GM12878 (cell line): Measurements from ENCODE around the gene PTPRN2. TPM values are rescaled to one million over a fixed set of nuclear protein-coding genes. Genes with fewer than 3 reads are reported as not detected.

Experiments used
- ATAC-seq: fragments of 200-7000 bp; cut with Tn5 transposase; 3 replicates; pipeline ENCODE4 v1.9.1; 2020; ENCODE audit warnings: mild to moderate bottlenecking, moderate library complexity
- BruUV-seq: library from RNA; stranded (reverse); fragments of 400-500 nt; replicated peaks from 2 replicates; lab custom pipeline; 2021; lab: Mats Ljungman, UMichigan
- CTCF ChIA-PET: fragments of 300-600 bp; sonication (Branson Sonifier 250); formaldehyde crosslinking; extraction: SDS; loops from one replicate; lab custom pipeline; 2021; ENCODE audit warnings: inconsistent platforms; lab: Yijun Ruan, JAX
- POLR2A ChIA-PET: fragments of 350-600 bp; formaldehyde crosslinking; extraction: SDS; loops from one replicate; lab custom pipeline; 2021; ENCODE audit warnings: inconsistent platforms; lab: Charles Lee
- RAD21 ChIA-PET: fragments of 300-600 bp; sonication (Branson Sonifier 250); formaldehyde crosslinking; loops from one replicate; lab custom pipeline; 2023; ENCODE audit warnings: antibody characterized with exemption; ENCODE audit not compliant: unreplicated experiment; lab: Charles Lee
- SMC1A ChIA-PET: fragments of 300-600 bp; sonication (Branson Sonifier 250); formaldehyde crosslinking; loops from one replicate; lab custom pipeline; 2023; ENCODE audit not compliant: unreplicated experiment, uncharacterized antibody; lab: Charles Lee
- DNase-seq: peaks from one replicate; pipeline ENCODE4 v3.0.0-alpha.2; 2011; ENCODE audit warnings: low read depth, low spot score
- FAIRE-seq: peaks from 3 replicates; lab custom pipeline; 2011; peaks lifted over from hg19 to GRCh38; lab: Jason Lieb, UNC
- H2AFZ ChIP-seq: 2 replicates; pipeline ENCODE4 v1.6.0; 2011; ENCODE audit warnings: low read depth, low read length, control low read depth; ENCODE audit not compliant: control insufficient read depth
- H3K27ac ChIP-seq: 2 replicates; pipeline ENCODE4 v1.5.1; 2011; ENCODE audit warnings: control low read depth; ENCODE audit not compliant: control insufficient read depth, insufficient read depth
- H3K27me3 ChIP-seq, 2 experiments: replicated peaks in 1 of 2; 2 replicates each; pipeline versions ENCODE4 v1.6.0 to v1.6.1; 2011; ENCODE audit warnings: low read length in 1 of 2; ENCODE audit not compliant: control insufficient read depth in 2 of 2, insufficient read depth in 2 of 2
- H3K36me3 ChIP-seq, 2 experiments: 2 replicates each; pipeline ENCODE4 v1.5.1; 2011; ENCODE audit warnings: low read length in 1 of 2; ENCODE audit not compliant: control insufficient read depth in 2 of 2, insufficient read depth in 2 of 2
- H3K4me1 ChIP-seq: 2 replicates; pipeline ENCODE4 v1.6.1; 2011; ENCODE audit warnings: mild to moderate bottlenecking, low read length, moderate library complexity, mixed read lengths; ENCODE audit not compliant: control insufficient read depth, insufficient read depth
- H3K4me2 ChIP-seq: 2 replicates; pipeline ENCODE4 v1.6.0; 2011; ENCODE audit warnings: control low read depth; ENCODE audit not compliant: control insufficient read depth, insufficient read depth
- H3K4me3 ChIP-seq: fragments of 200-600 bp; sonication (generic); 2 replicates; pipeline ENCODE4 v1.5.1; 2016
- H3K79me2 ChIP-seq: 2 replicates; pipeline ENCODE4 v1.6.0; 2011; ENCODE audit warnings: low read length; ENCODE audit not compliant: control insufficient read depth, insufficient read depth
- H3K9ac ChIP-seq: 2 replicates; pipeline ENCODE4 v1.8.0; 2011; ENCODE audit warnings: low read length, control low read depth, mixed read lengths; ENCODE audit not compliant: control insufficient read depth, insufficient read depth
- H3K9me3 ChIP-seq: replicated peaks from 3 replicates; pipeline ENCODE4 v1.5.1; 2011; ENCODE audit warnings: mild to moderate bottlenecking, low read length; ENCODE audit not compliant: control insufficient read depth, insufficient read depth
- H4K20me1 ChIP-seq: 2 replicates; pipeline ENCODE4 v1.6.0; 2011; ENCODE audit not compliant: control insufficient read depth, insufficient read depth
- ATF7 ChIP-seq: fragments of 450-650 bp; IDR thresholded peaks from 2 replicates; pipeline ENCODE4 v1.6.1; 2016; ENCODE audit warnings: low read depth, mild to moderate bottlenecking
- CBFB ChIP-seq: IDR thresholded peaks from 2 replicates; pipeline ENCODE4 v1.6.1; 2016; ENCODE audit warnings: antibody characterized with exemption, low read depth
- GABPA ChIP-seq: IDR thresholded peaks from 2 replicates; pipeline ENCODE4 v1.6.1; 2014; ENCODE audit warnings: antibody characterized with exemption, low read depth, mild to moderate bottlenecking, inconsistent platforms
- IRF4 ChIP-seq: IDR thresholded peaks from 2 replicates; pipeline ENCODE4 v1.6.1; 2011; ENCODE audit warnings: low read depth, low read length
- NFIC ChIP-seq: IDR thresholded peaks from 2 replicates; pipeline ENCODE4 v1.6.1; 2012; ENCODE audit warnings: low read depth, mild to moderate bottlenecking, inconsistent platforms, low read length, moderate library complexity
- SIN3A ChIP-seq: IDR thresholded peaks from 2 replicates; pipeline ENCODE4 v1.6.1; 2012; ENCODE audit warnings: low read depth, low read length, improper control_type of control experiment
- WGBS: methylation state at CpG from one replicate; pipeline ENCODE4 v1.1.6; 2016; ENCODE audit warnings: low lambda C conversion rate; ENCODE audit not compliant: insufficient replicate concordance, insufficient coverage; ENCODE audit errors: missing lambda C conversion rate; 5-methylcytosine and 5-hydroxymethylcytosine counted together
- in situ Hi-C: fragments of 300-500 bp; cut with MboI; formaldehyde crosslinking; loops from 9 replicates; pipeline ENCODE4 v1.14.3; 2018; ENCODE audit warnings: mixed read lengths
- intact Hi-C: fragments of 100-400 bp; cut with micrococcal nuclease; formaldehyde crosslinking; loops from one replicate; pipeline ENCODE4 v1.14.2; 2022; ENCODE audit not compliant: unreplicated experiment
- polyA plus RNA-seq, 11 experiments: library from polyadenylated mRNA; depleted of rRNA in 4 of 11; unstranded in 6 of 11; stranded (reverse) in 5 of 11; fragments of >200 nt; fragmentation: Nextera tagmentation in 4 of 11; fragmentation: Illumina TruSeq in 1 of 11; extraction: Ambion mirVana in 4 of 11; extraction: Trizol in 1 of 11; gene quantifications; 1 replicate in 1 of 11; 2 replicates in 10 of 11; pipeline versions ENCODE4 v1.2.1 to v1.2.3, GENCODE V29; 2011 to 2016; ENCODE audit warnings: inconsistent platforms in 2 of 11, missing spikeins in 2 of 11, low read depth in 1 of 11
- total RNA-seq, 4 experiments: library from RNA; depleted of rRNA in 3 of 4; stranded (reverse); fragments of >200 nt in 3 of 4; fragmentation: Illumina TruSeq in 1 of 4; extraction: Trizol in 1 of 4; gene quantifications; 2 replicates each; pipeline versions ENCODE4 v1.2.1 to v1.2.3, GENCODE V29; 2013 to 2021
- TF ChIP-seq, protein P1 (sequence below): fragments of 450-650 bp; IDR thresholded peaks from 2 replicates; pipeline ENCODE4 v1.6.1; 2017; ENCODE audit warnings: antibody characterized with exemption, mild to moderate bottlenecking, moderate library complexity
- TF ChIP-seq, protein P2 (sequence below): IDR thresholded peaks from 2 replicates; pipeline ENCODE4 v1.6.1; 2012; ENCODE audit warnings: low read length, inconsistent platforms

PTPRN2 gene
- total and polyA plus RNA-seq, 10 of the 15 experiments (the other 5 are each of a cell fraction or from before 2014, with no cell fraction given) = 5.4 TPM; not detected in 9

DNA sequence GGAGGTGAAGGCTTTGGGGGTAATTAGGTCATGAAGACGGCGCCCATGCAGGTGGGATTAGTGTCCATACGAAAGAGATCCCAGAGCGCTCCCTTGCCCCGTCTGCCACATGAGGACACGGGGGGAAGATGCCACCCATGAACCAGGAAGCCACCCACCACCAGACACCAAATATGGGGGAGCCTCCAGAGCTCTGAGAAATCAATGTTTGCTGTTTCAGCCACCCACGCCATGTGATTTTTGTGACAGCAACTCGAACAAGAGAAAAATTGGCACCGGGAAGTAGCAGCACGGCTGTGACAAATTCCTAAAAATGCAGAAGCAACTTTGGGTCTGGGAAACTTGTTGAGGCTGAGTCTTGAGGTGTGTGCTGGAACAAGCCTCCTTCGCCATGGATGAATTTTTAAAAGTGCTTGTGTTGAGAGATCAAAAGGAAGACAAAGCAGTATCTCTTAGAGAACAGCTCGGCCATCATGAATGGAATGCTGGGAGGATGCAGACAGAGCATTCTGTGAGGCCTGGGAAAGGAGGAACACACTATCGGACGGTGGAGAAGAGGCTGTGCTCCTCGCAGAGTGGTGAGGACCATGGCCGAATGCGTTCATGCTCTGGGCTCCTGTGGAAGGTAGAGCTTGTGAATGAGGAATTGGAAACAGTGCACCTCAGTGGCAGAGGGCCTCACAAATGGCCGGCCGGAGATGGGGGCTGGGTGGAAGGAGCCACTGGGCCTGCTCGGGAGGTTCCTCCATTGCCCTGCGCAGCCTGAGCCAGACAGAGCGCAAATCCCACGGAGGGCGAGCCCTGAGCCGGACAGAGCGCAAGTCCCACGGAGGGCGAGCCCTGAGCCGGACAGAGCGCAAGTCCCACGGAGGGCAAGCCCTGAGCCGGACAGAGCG lies 277.5 kb downstream of the PTPRN2 start:
- Histone ChIP-seq H3K27ac (no peak overlapping the region), H4K20me1 (no peaks in the 10 kb centered on the region), H3K36me3 (no peaks in the 10 kb centered on the region), H3K4me2 (no peak overlapping the region), H3K4me1 (no peaks in the 10 kb centered on the region), H3K79me2 (no peaks in the 10 kb centered on the region), H3K4me3 (no peak overlapping the region), H3K9me3 (no peaks in the 10 kb centered on the region; the same call in 1 of the 3 replicates), H3K27me3 (no peaks in the 10 kb centered on the region), H3K9ac (no peak overlapping the region), H2AFZ (no peak overlapping the region)
- intact Hi-C loops (no loop called here), in situ Hi-C loops (loop anchor here (5.0 kb wide), 1 partner anchor 47 kb away; no protein-coding TSS in a partner anchor)
- FAIRE-seq (no peak), ATAC-seq (no peak), DNase-seq (no peak)
- 58% methylated on average over 19 of the region's 33 CpGs for WGBS
- ChIA-PET POLR2A (no interaction called here), SMC1A (no interaction called here), RAD21 (no interaction called here), CTCF (no interaction called here)
- no TSS peak for BruUV-seq
- TF ChIP-seq IRF4 = no peak

DNA sequence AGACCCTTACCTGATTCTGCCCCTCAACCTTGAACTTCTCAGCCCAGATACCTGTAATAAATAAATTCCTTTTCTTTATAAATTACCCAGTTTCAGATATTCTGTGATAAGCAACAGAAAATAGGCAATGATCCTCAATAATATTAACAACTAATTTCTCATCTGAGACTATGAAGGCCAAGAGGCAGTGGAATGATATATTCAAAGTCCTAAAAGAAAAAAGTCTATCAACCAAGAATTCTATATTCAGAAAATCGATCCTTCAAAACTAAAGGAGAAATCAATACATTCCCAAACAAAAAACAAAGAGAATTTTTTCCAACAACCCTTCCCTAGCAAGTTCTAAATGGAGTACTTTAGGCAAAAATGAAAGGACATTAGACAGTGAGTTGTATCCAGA lies 279.6 kb downstream of the PTPRN2 start:
- no peak overlapping the region for H2AFZ ChIP-seq
- ATAC-seq (no peak), DNase-seq (no peak), FAIRE-seq (no peak)
- CTCF ChIA-PET = no interaction called here
- 0% methylated on average over 1 of the region's 1 CpG for WGBS
- BruUV-seq = no TSS peak
- RAD21 ChIA-PET = no interaction called here
- POLR2A ChIA-PET = no interaction called here
- H3K9ac ChIP-seq = no peak overlapping the region
- SMC1A ChIA-PET = no interaction called here
- no peaks in the 10 kb centered on the region for H3K27me3 ChIP-seq
- H3K4me1 ChIP-seq = no peaks in the 10 kb centered on the region
- H3K9me3 ChIP-seq = no peaks in the 10 kb centered on the region; the same call in 2 of the 3 replicates
- intact Hi-C loops (no loop called here), in situ Hi-C loops (loop anchor here (5.0 kb wide), 1 partner anchor 49 kb away; no protein-coding TSS in a partner anchor)
- no peaks in the 10 kb centered on the region for H3K79me2 ChIP-seq
- no peaks in the 10 kb centered on the region for H3K36me3 ChIP-seq
- no peak overlapping the region for H3K4me2 ChIP-seq
- H3K4me3 ChIP-seq = no peak overlapping the region
- no peaks in the 10 kb centered on the region for H4K20me1 ChIP-seq
- no peak overlapping the region for H3K27ac ChIP-seq
- TF ChIP-seq NFIC = no peak
- no peak for TF ChIP-seq CBFB
- TF ChIP-seq ATF7 = no peak
- TF ChIP-seq, protein P1, sequence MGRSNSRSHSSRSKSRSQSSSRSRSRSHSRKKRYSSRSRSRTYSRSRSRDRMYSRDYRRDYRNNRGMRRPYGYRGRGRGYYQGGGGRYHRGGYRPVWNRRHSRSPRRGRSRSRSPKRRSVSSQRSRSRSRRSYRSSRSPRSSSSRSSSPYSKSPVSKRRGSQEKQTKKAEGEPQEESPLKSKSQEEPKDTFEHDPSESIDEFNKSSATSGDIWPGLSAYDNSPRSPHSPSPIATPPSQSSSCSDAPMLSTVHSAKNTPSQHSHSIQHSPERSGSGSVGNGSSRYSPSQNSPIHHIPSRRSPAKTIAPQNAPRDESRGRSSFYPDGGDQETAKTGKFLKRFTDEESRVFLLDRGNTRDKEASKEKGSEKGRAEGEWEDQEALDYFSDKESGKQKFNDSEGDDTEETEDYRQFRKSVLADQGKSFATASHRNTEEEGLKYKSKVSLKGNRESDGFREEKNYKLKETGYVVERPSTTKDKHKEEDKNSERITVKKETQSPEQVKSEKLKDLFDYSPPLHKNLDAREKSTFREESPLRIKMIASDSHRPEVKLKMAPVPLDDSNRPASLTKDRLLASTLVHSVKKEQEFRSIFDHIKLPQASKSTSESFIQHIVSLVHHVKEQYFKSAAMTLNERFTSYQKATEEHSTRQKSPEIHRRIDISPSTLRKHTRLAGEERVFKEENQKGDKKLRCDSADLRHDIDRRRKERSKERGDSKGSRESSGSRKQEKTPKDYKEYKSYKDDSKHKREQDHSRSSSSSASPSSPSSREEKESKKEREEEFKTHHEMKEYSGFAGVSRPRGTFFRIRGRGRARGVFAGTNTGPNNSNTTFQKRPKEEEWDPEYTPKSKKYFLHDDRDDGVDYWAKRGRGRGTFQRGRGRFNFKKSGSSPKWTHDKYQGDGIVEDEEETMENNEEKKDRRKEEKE = no peak
- no peak for TF ChIP-seq SIN3A
- TF ChIP-seq, protein P2, sequence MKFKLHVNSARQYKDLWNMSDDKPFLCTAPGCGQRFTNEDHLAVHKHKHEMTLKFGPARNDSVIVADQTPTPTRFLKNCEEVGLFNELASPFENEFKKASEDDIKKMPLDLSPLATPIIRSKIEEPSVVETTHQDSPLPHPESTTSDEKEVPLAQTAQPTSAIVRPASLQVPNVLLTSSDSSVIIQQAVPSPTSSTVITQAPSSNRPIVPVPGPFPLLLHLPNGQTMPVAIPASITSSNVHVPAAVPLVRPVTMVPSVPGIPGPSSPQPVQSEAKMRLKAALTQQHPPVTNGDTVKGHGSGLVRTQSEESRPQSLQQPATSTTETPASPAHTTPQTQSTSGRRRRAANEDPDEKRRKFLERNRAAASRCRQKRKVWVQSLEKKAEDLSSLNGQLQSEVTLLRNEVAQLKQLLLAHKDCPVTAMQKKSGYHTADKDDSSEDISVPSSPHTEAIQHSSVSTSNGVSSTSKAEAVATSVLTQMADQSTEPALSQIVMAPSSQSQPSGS = no peak
- no peak for TF ChIP-seq GABPA
